Measurements from ENCODE around the gene KDM1A.

KDM1A gene

DNA sequence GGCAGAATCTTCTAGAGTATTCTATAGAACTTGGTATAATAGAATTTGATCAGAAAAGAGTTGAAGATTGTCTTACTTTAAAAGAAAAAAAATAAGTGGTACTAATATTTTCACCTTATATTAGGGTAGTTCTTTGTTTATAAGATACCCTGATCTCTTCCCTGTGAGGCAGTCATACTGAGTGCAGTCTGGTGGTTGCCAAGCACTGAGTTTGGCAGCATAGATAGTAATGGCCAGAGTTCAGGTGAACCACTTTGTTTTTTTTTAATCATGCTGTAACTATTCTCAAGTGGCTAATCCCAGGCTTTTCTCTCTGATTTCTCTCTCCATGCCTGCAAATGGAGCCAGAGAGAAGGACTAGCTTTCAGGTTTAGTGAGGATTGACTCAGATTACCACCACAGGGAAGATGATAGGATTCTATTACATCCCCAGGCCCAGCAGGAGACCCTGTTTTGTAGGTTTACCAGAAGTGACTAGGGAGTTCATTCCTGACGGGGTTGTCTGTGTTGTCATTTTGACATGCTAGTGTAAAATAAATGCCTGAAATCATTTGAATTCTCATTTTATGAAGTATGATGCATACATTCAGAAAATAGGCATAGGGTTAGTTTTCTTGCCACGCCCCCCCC is 16.7 kb downstream of the KDM1A start:
- TF ChIP-seq, protein P1, sequence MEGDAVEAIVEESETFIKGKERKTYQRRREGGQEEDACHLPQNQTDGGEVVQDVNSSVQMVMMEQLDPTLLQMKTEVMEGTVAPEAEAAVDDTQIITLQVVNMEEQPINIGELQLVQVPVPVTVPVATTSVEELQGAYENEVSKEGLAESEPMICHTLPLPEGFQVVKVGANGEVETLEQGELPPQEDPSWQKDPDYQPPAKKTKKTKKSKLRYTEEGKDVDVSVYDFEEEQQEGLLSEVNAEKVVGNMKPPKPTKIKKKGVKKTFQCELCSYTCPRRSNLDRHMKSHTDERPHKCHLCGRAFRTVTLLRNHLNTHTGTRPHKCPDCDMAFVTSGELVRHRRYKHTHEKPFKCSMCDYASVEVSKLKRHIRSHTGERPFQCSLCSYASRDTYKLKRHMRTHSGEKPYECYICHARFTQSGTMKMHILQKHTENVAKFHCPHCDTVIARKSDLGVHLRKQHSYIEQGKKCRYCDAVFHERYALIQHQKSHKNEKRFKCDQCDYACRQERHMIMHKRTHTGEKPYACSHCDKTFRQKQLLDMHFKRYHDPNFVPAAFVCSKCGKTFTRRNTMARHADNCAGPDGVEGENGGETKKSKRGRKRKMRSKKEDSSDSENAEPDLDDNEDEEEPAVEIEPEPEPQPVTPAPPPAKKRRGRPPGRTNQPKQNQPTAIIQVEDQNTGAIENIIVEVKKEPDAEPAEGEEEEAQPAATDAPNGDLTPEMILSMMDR (IDR thresholded peaks at IDR 0.05; ENCODE audit: insufficient read depth, low read depth, low read length, missing control alignments): no peak
- H3K4me3 ChIP-seq (ENCODE audit: low read depth, low read length): no peak overlapping the region
- DNase-seq (ENCODE audit: low read depth): no peak

DNA sequence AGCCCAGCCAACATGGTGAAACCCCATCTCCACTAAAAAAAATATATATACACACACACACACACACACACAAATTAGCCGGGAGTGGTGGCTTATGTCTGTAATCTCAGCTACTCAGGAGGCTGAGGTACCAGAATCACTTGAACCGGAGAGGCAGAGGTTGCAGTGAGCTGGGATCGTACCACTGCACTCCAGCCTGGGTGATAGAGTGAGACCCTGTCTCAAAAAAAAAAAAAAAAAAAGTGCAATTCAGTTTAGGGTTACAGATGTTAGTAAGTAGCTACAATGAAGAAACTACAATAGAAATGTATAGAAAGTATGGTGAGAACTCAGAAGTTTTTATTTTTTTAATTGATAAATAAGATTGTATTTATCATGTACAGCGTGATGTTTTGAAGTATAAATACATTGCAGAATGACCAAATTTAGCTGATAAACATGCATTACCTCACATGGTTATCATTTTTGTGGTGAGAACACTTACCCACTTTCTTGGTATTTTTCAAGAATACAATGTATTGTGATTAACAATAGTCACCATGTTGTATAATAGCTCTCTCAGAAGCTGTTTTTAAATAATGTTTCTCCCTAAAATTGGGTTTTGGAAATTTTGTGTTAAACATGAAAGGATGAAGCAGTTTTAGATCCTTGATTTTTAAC is 17.9 kb downstream of the KDM1A start:
- H3K4me3 ChIP-seq (ENCODE audit: low read depth, low read length): no peak overlapping the region
- no peak for DNase-seq (ENCODE audit: low read depth)
- TF ChIP-seq, protein P1 (IDR thresholded peaks at IDR 0.05; ENCODE audit: insufficient read depth, low read depth, low read length, missing control alignments): no peak

DNA sequence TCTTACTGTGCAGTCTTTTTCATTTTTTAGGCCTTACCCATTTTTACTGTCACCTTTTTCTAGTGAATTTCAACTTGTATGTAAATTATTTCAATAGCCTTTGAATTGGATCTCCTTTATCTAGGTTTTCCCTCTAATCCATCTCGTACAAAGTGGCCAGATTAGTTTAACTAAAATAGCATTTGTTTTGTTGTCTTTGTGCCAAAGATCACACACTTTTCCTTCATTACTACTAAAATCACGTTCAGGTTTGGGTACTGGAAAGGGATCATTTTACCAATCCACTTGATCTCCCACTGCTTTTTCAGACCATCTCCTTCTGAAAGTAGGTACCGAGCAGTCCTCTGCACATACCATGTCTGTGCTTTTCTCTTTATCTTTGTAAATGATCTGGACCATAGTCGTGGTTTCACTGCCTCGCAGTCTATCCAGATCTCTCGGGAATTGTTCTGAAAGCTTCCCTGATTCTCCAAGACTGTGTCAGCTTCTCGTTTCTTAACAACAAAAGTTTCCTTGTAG is 20.1 kb downstream of the KDM1A start:
- TF ChIP-seq, protein P1 (IDR thresholded peaks at IDR 0.05; ENCODE audit: insufficient read depth, low read depth, low read length, missing control alignments): no peak
- DNase-seq (ENCODE audit: low read depth): no peak
- no peak overlapping the region for H3K4me3 ChIP-seq (ENCODE audit: low read depth, low read length)

DNA sequence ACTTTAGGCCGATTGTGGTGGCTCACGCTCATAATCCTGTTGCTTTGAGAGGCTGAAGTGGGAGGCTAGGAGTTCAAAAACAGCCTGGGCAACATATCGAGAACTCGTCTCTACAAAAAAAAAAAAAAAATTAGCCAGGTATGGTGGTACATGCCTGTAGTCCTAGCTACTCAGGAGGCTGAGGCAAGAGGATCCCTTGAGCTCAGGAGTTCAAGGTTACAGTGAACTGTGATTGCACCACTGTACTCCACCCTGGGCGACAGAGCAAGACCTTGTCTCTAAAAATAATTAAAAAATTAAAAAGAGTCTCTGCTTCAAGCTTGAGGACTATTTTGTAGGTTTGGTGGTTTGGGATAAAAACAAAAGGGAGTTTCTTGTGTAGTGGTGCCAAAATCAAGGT is 21.2 kb downstream of the KDM1A start:
- DNase-seq (ENCODE audit: low read depth): no peak
- TF ChIP-seq, protein P1 (IDR thresholded peaks at IDR 0.05; ENCODE audit: insufficient read depth, low read depth, low read length, missing control alignments): no peak

DNA sequence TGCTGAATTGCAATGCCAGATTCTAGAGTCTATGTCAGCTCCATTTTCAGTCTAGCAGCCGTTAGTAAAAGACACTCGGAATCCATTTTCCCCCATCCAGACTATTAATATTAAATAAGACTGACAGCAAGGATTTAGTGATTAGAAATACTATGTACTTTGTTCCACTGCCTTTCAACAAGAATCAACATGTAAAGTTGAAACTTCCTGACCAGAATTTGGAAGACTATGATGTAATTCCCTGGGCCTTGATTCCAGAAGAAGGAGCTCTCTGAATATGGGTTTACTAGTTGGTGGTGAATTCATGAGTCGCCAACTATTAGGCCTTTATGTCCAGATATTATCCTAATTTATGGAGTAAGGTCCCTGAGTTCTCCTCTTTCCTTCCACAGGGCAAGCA is 24.8 kb downstream of the KDM1A start:
- TF ChIP-seq, protein P1 (IDR thresholded peaks at IDR 0.05; ENCODE audit: insufficient read depth, low read depth, low read length, missing control alignments): no peak
- DNase-seq (ENCODE audit: low read depth): no peak
- H3K4me3 ChIP-seq (ENCODE audit: low read depth, low read length): no peak overlapping the region

More for the DNA sequence above, 21.2 kb downstream of the KDM1A start:
- H3K4me3 ChIP-seq (ENCODE audit: low read depth, low read length): no peak overlapping the region

DNA sequence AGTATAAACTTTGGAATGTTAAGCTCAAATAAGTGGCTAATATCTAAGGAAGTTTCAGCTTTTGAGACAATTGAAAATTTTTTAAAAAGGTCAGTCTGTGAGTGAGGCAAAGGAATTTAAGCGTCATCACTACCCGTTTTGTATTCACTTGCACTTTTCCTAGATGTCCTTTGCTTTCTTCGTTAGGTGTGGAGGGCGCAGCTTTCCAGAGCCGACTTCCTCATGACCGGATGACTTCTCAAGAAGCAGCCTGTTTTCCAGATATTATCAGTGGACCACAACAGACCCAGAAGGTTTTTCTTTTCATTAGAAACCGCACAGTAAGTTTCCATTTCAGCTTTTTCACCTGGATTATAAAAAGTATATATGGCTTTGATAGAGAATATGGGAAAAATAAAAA is 30.9 kb downstream of the KDM1A start:
- no peak overlapping the region for H3K4me3 ChIP-seq (ENCODE audit: low read depth, low read length)
- DNase-seq (ENCODE audit: low read depth): no peak
- TF ChIP-seq, protein P1 (IDR thresholded peaks at IDR 0.05; ENCODE audit: insufficient read depth, low read depth, low read length, missing control alignments): no peak
